CD4-positive, alpha-beta T cell (primary cell): ENCODE measurements around the gene DYSF. TPM values are rescaled to one million over a fixed set of nuclear protein-coding genes. Genes with fewer than 3 reads are reported as not detected.

Experiments used
- ATAC-seq: fragments of 200-7000 bp; cut with Tn5 transposase; one replicate; pipeline ENCODE4 v1.10.0; 2022; ENCODE audit warnings: mild to moderate bottlenecking; ENCODE audit not compliant: poor library complexity
- CTCF ChIA-PET: fragments of 350-600 bp; sonication (Branson Sonifier 250); formaldehyde crosslinking; loops from one replicate; lab custom pipeline; 2021; ENCODE audit warnings: antibody characterized with exemption, inconsistent platforms; lab: Charles Lee
- POLR2A ChIA-PET: fragments of 350-600 bp; sonication (Branson Sonifier 250); formaldehyde crosslinking; loops from one replicate; lab custom pipeline; 2021; ENCODE audit warnings: antibody characterized with exemption, inconsistent platforms; lab: Charles Lee
- DNase-seq, 14 experiments: peaks; one replicate each; pipeline ENCODE4 v3.0.0-alpha.2; 2013 to 2020; ENCODE audit warnings: mixed read lengths in 2 of 14
- H3K27ac ChIP-seq, 2 donors: one replicate each; pipeline versions ENCODE4 v1.5.1 to v1.7.0; 2013; ENCODE audit warnings: low read length in 2 of 2, low read depth in 1 of 2, mild to moderate bottlenecking in 1 of 2
- H3K27me3 ChIP-seq, 2 experiments: 1 replicate in 1 of 2; 2 replicates in 1 of 2; pipeline versions ENCODE4 v1.6.1 to v1.7.0; 2013; ENCODE audit warnings: low read length in 2 of 2, control low read depth in 1 of 2, mild to moderate bottlenecking in 1 of 2, moderate library complexity in 1 of 2; ENCODE audit not compliant: insufficient read depth in 2 of 2, control insufficient read depth in 1 of 2
- H3K36me3 ChIP-seq: one replicate; pipeline ENCODE4 v1.6.1; 2013; ENCODE audit warnings: low read length, control low read depth; ENCODE audit not compliant: insufficient read depth
- H3K4me1 ChIP-seq: one replicate; pipeline ENCODE4 v1.6.1; 2013; ENCODE audit warnings: low read length, control low read depth; ENCODE audit not compliant: insufficient read depth
- H3K4me3 ChIP-seq: one replicate; pipeline ENCODE4 v1.5.1; 2013; ENCODE audit warnings: mild to moderate bottlenecking, low read length, moderate library complexity
- H3K9me3 ChIP-seq, 2 experiments: 1 replicate in 1 of 2; 2 replicates in 1 of 2; pipeline versions ENCODE4 v1.6.1 to v1.7.0; 2013; ENCODE audit warnings: low read length in 2 of 2, mild to moderate bottlenecking in 2 of 2, control low read depth in 1 of 2, moderate library complexity in 1 of 2; ENCODE audit not compliant: control insufficient read depth in 1 of 2, insufficient read depth in 1 of 2
- H3K27ac Mint-ChIP-seq: one replicate; pipeline ENCODE4 v1.8.0; 2020; ENCODE audit warnings: mixed read lengths
- H3K27me3 Mint-ChIP-seq: one replicate; pipeline ENCODE4 v1.8.0; 2021; ENCODE audit warnings: mixed read lengths
- H3K36me3 Mint-ChIP-seq: one replicate; pipeline ENCODE4 v1.8.0; 2021; ENCODE audit warnings: low read depth, mixed read lengths
- H3K4me1 Mint-ChIP-seq: one replicate; pipeline ENCODE4 v1.8.0; 2021; ENCODE audit warnings: low read depth, mixed read lengths
- H3K4me3 Mint-ChIP-seq: one replicate; pipeline ENCODE4 v1.8.0; 2020; ENCODE audit warnings: mild to moderate bottlenecking, mixed read lengths
- H3K9me3 Mint-ChIP-seq: one replicate; pipeline ENCODE4 v1.8.0; 2020; ENCODE audit warnings: mixed read lengths
- CTCF ChIP-seq: fragments of 200-600 bp; IDR thresholded peaks from one replicate; pipeline ENCODE4 v1.8.0; 2022; ENCODE audit warnings: antibody characterized with exemption, mild to moderate bottlenecking
- intact Hi-C, 2 experiments: fragments of 100-400 bp; cut with DNase I in 1 of 2; cut with micrococcal nuclease in 1 of 2; formaldehyde crosslinking; loops; one replicate each; pipeline versions ENCODE4 v1.15.1 to v1.9.0; 2023 to 2025; cut with DNase I, micrococcal nuclease
- total RNA-seq, 174 experiments: library from RNA in 2 of 174; stranded (reverse) in 2 of 174; gene quantifications; one replicate each; pipeline ENCODE4 v1.2.3 and lab custom pipeline; 2021 to 2026

The DYSF gene
- total RNA-seq, 2 experiments from 2014 or later: 0.27 to 0.31 TPM

DNA sequence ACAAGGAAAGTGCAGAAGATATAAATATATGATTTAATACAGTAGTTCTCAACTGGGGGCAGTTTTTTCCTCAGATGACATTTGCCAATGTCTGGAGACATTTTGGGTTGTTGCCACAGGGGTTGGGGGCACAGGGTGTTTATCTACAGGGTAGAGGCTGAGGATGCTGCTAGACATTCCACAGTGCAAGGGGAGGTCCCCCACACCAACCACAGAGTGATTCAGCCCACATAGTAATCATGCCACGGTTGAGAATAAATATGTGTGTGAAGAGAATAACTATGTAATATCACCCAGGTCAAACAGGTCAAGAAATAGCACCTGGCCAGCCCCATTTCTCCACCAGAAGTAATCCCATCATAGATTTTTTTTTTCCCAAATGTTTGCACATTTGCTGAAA lies 17.9 kb downstream of the DYSF start:
- Histone ChIP-seq H3K36me3 (no peaks in the 10 kb centered on the region), H3K27ac (no peak overlapping the region), H3K4me1 (no peaks in the 10 kb centered on the region), H3K4me3 (no peak overlapping the region), H3K9me3 (no peaks in the 10 kb centered on the region), H3K27me3 (peaks cover 11 to 21% of the 10 kb centered on the region in 2 experiments)
- no peaks in the 10 kb centered on the region for H3K36me3 Mint-ChIP-seq
- DNase-seq (no peak), ATAC-seq (no peak)
- H3K4me1 Mint-ChIP-seq: peaks cover 8% of the 10 kb centered on the region
- H3K27ac Mint-ChIP-seq: no peak overlapping the region
- no peak overlapping the region for H3K4me3 Mint-ChIP-seq
- H3K27me3 Mint-ChIP-seq: peaks cover 48% of the 10 kb centered on the region
- POLR2A ChIA-PET: no interaction called here
- intact Hi-C loops: no loop called here
- H3K9me3 Mint-ChIP-seq: no peaks in the 10 kb centered on the region
- CTCF ChIA-PET: no interaction called here
- no peak for TF ChIP-seq CTCF

GRCh38 chr2:71472019-71472418 lies 18.7 kb downstream of the DYSF start:
- TF ChIP-seq CTCF: no peak
- Histone ChIP-seq H3K36me3 (no peaks in the 10 kb centered on the region), H3K4me1 (no peaks in the 10 kb centered on the region), H3K9me3 (no peaks in the 10 kb centered on the region), H3K4me3 (no peak overlapping the region), H3K27me3 (peaks cover 6 to 14% of the 10 kb centered on the region in 2 experiments), H3K27ac (no peak overlapping the region)
- no peaks in the 10 kb centered on the region for H3K9me3 Mint-ChIP-seq
- no peak overlapping the region for H3K4me3 Mint-ChIP-seq
- intact Hi-C loops: no loop called here
- H3K36me3 Mint-ChIP-seq: no peaks in the 10 kb centered on the region
- peaks cover 6% of the 10 kb centered on the region for H3K4me1 Mint-ChIP-seq
- H3K27ac Mint-ChIP-seq: no peak overlapping the region
- no peak for ATAC-seq
- CTCF ChIA-PET: no interaction called here
- POLR2A ChIA-PET: no interaction called here
- no peak for DNase-seq
- H3K27me3 Mint-ChIP-seq: peaks cover 44% of the 10 kb centered on the region

DNA sequence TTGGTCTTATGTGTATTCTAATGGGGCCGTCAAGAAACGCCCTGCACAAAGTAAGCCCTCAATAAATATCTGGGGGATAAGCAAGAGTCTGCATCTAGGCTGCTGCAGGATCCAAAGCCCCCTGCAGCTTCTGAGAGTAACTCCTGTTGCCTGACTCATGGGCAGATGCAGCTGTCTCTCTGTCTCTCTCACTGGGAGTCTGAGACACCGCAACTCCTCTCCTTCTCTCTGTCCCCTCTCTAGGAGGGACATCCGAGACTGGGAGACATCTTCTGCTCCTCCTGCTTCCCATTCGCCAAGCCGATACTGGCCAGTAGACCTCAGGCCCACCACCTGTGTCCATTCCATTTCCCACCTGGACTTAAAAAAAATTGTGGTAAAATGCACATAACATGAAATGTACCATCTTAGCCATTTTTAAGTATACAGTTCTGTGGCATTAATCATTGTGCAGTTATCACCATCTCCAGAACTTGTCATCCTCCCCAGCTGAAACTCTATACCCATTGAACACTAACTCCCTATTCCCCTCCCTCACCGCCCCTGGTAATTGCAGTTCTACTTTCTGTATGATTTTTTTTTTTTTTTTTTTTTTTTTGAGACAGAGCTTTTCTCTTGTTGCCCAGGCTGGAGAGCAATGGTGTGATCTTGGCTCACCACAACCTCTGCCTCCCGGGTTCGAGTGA lies 20.1 kb downstream of the DYSF start:
- TF ChIP-seq CTCF: no peak
- no peaks in the 10 kb centered on the region for H3K9me3 Mint-ChIP-seq
- H3K27me3 Mint-ChIP-seq: peaks cover 29% of the 10 kb centered on the region
- ATAC-seq: no peak
- ChIA-PET CTCF (interaction anchor here (0.6 kb wide), 1 partner anchor 1898 kb away, joined by 4 read pairs; no protein-coding TSS in a partner anchor), POLR2A (no interaction called here)
- intact Hi-C loops: no loop called here
- H3K36me3 ChIP-seq: no peaks in the 10 kb centered on the region
- no peak overlapping the region for H3K4me3 ChIP-seq
- no peak overlapping the region for H3K4me3 Mint-ChIP-seq
- H3K27me3 ChIP-seq: peaks cover 3 to 6% of the 10 kb centered on the region in 2 experiments
- H3K27ac Mint-ChIP-seq: no peak overlapping the region
- no peaks in the 10 kb centered on the region for H3K9me3 ChIP-seq
- DNase-seq: no peak
- no peaks in the 10 kb centered on the region for H3K4me1 ChIP-seq
- no peaks in the 10 kb centered on the region for H3K36me3 Mint-ChIP-seq
- no peaks in the 10 kb centered on the region for H3K4me1 Mint-ChIP-seq
- H3K27ac ChIP-seq: no peak overlapping the region
